ENCODE results near the gene SLC5A3.

SLC5A3 gene

DNA sequence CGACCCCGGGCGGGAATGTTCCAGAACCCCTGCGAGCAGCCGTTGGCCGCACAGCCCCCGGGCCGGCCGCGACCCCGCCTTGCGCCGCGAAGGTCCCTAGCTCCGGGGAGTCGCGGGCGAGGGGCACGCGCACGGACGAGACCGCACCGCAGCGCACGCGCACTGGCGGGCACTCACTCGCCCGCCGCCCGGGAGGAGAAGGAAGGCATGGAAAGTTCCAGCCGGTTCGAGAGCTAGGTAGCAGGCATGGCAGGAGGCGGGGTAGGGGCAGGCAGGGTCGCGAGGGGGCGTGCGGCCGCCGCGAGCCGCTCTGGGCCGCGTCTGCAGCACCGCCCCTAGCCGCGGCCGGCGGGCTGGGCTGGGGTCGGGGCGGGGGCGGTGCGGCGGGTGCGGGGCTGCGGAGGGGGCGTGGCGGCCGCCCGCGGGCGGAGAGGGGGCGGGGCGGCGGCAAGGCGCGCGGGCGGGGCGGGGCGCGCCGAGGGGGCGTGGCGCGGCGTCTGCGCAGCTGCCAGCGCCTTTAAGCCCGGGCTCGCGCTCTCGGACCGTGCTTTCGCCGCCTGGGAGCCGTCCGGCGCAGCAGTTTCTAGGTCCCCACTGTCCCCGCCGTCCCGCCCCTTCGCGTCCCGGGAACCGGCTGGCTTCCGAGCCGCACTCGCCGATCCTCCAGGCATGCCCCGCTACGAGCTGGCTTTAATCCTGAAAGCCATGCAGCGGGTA is at the start of gene SLC5A3, which contains the start of gene MRPS6:
Gene SLC5A3 (plus strand): TSS at position 547 of the 717 bp plus-strand sequence. CDS start 21,621 bp downstream, outside the sequence.
Gene MRPS6 (plus strand): TSS at position 547 of the 717 bp plus-strand sequence. CDS start 123 bp downstream, at position 670.
- peak; percentile 51 for DNase-seq (ENCODE audit: low read depth)
- peak within 1 kb of the TSS; percentile 72 for H3K4me3 ChIP-seq (ENCODE audit: low read depth, low read length)

DNA sequence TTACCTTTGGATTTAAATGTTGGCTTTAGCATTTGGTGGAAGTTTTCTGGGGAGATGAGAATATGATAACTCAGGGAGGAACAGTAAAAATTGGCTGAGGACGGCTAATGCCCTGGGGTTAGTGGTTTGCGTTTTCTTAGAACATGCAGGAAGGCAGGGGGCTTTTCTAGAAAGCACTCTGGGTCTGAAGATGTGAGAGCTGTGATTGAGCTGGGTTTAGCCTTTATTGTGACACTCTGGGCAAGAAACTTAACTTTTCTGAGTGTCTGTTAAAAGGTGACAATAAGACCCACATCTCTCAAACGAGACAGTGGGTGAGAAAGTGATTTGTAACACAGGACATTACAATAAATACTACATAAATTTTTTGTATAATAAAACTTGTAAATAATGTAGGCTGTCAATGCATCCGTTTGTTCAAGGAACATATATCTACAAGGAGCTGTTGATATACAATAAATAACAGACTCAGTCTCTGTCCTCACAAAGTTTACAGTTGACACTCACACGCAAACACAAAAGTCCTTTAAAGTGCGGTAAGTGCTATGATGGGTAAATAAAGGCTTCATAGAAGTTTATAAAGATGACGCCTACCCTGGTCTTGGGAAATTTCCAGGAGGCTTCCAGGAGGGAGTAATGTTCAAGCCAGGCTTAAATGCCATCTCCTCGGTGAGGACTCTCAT is 49.5 kb upstream of the SLC5A3 start:
- DNase-seq (ENCODE audit: low read depth), result no peak

GRCh38 chr21:34024374-34024693 is 49.0 kb upstream of the SLC5A3 start:
- H3K4me3 ChIP-seq (ENCODE audit: low read depth, low read length), result no peak overlapping the region
- no peak for DNase-seq (ENCODE audit: low read depth)

More for the DNA sequence above, 49.5 kb upstream of the SLC5A3 start:
- no peak overlapping the region for H3K4me3 ChIP-seq (ENCODE audit: low read depth, low read length)

- no peak overlapping the region for H3K4me3 ChIP-seq (ENCODE audit: low read depth, low read length)
- no peak for DNase-seq (ENCODE audit: low read depth)
Observed at GRCh38 chr21:34027721-34028461, 45.5 kb upstream of the SLC5A3 start.

DNA sequence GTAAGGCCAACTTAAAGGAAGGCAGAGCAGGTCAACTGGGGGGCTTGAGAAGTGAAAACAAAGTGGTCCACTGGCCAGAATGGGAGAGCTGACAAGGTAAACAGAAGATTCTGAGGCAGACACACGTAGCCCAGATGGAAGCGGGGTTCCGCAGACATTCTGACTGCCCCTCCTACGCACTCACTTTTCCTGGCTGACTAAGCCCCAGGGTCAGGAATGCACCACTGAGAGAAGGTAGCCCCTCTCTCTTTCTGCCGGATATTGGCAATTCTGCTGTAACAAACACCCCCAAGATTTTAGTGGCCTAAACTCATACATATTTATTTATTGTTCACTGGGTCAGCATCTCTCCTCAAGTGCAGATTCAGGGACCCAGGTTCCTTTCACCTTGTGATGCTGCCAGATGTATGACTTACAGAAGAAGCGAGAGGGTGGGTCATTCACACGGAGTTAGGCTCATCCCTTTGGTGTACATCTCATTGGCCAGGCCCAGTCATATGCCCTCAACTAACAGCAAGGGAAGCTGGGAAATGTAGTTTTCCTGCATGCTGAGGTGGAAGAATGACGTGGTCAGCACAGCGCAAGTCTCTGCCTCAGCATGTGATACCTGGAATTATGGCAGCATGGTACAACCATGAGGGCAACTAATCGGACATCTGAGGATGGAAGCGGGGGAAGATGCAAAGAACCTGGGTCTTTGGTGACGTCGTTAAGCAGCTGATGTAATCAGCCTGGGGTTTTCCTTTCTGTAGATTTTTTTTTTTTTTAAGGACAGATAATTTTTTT is 43.4 kb upstream of the SLC5A3 start:
- DNase-seq (ENCODE audit: low read depth), result peak; percentile 61

GRCh38 chr21:34031835-34032370 is 41.5 kb upstream of the SLC5A3 start:
- DNase-seq (ENCODE audit: low read depth), result no peak
- no peak overlapping the region for H3K4me3 ChIP-seq (ENCODE audit: low read depth, low read length)

More for the DNA sequence above, 43.4 kb upstream of the SLC5A3 start:
- H3K4me3 ChIP-seq (ENCODE audit: low read depth, low read length), result peak overlapping the region; percentile 13

- H3K4me3 ChIP-seq (ENCODE audit: low read depth, low read length), result no peak overlapping the region
- DNase-seq (ENCODE audit: low read depth), result no peak
Observed at GRCh38 chr21:34034369-34035014, 38.9 kb upstream of the SLC5A3 start.

DNA sequence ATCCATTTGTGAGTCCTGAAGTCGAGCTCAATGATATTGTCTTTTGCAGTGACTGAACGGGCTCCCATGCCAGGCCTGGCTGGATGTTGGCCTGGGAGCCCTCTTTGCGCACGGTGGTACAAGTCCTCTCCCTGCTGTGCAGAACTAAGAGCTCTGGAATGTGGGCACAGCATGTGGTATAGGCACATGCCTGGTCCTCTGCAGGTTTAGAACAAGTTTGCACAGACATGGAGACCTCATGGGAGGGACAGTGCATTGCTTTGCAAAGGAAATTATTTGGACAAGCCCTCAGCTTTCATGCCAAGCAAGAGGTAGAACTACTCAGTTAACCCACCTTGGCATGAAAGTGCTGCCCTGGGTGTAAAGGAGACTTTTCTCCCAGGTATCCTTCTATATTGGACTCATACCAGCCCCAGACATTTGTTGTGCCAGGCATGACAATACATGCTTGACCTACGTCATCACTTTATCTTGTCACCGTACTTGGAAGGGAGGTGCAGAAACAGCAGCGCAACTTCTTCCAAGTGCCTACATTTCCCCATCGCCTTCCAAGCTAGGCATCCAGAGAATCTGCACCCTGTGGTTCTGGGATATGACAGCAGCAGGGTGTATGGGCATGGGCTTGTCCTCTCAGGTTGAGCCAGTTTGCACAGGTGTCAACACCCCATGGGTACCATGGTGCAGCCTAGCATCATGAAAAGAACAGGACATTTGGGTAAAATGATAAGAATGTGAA is 37.6 kb upstream of the SLC5A3 start:
- H3K4me3 ChIP-seq (ENCODE audit: low read depth, low read length), result no peak overlapping the region
- DNase-seq (ENCODE audit: low read depth), result no peak

- peak; percentile 50 for DNase-seq (ENCODE audit: low read depth)
Observed at GRCh38 chr21:34037009-34037795, 36.2 kb upstream of the SLC5A3 start.

DNA sequence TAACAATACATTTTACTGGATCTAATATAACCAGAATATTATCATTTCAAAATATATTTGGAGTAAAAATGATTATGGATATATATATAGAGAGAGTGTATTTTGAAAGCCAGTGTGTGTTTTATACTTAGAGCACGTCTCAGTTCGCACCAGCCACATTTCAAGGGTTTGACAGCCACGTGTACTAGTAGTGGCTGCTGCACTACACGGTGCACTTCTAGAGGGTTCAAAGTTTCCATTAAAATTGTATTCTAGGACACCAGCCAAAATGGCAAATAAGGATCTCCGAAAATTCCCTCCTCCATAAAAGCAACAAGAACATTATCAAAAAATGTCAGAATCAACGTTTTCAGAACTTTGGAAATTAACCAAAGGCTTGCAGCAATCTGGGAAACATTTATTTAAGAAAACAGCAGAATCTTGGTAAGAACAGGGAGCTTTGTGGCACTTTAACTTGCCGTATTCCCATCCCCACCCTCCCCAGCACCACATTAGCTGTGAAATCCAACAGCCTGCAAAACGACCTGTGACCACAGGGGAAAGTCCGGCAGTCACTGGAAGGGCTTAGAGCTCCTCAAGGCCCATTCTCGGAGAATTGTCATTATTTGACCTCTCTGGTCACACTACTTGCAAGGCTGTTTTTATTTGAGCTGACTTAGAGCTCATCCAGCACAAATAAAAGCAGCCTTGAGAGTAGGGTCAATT is 33.5 kb upstream of the SLC5A3 start:
- no peak for DNase-seq (ENCODE audit: low read depth)
- H3K4me3 ChIP-seq (ENCODE audit: low read depth, low read length), result no peak overlapping the region

More at GRCh38 chr21:34037009-34037795, 36.2 kb upstream of the SLC5A3 start:
- no peak overlapping the region for H3K4me3 ChIP-seq (ENCODE audit: low read depth, low read length)

DNA sequence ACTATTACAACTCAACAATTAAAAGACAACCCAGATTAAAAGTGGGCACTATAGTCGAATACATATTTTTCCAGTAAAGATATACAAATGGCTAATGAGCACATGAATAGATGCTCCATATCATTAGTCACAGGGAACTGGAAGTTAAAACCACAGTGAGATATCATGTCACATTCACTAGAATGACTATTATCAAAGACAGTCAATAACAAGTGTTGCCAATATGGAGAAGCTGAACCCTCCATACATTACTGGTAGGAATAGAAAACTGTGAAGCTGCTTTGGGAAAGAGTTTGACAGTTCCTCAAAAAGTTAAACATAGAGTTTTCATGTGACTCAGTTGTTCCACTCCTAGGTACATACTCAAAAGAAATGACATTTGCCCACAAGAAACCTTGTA is 30.6 kb upstream of the SLC5A3 start:
- H3K4me3 ChIP-seq (ENCODE audit: low read depth, low read length), result no peak overlapping the region
- DNase-seq (ENCODE audit: low read depth), result no peak

- no peak for DNase-seq (ENCODE audit: low read depth)
- no peak overlapping the region for H3K4me3 ChIP-seq (ENCODE audit: low read depth, low read length)
Observed at GRCh38 chr21:34043333-34043732, 30.0 kb upstream of the SLC5A3 start.

DNA sequence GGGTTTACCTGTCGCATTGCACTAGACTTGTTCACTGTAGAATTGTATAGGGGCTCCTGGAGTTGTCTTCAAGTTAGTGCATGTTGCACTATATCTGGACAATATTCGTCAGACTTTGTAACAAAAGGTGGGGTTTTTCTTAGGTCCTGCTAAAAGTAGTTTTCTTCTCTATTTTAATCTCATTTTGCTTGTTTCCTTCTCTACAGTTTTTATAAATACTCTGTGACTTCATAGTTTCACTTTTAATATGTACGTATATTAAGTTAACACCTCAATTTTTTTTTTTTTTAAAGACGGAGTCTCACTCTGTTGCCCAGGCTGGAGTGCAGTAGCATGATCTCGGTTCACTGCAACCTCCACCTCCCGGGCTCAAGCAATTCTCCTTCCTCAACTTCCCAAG is 26.5 kb upstream of the SLC5A3 start:
- no peak overlapping the region for H3K4me3 ChIP-seq (ENCODE audit: low read depth, low read length)
- DNase-seq (ENCODE audit: low read depth), result no peak

GRCh38 chr21:34047835-34048234 is 25.5 kb upstream of the SLC5A3 start:
- no peak overlapping the region for H3K4me3 ChIP-seq (ENCODE audit: low read depth, low read length)
- no peak for DNase-seq (ENCODE audit: low read depth)

DNA sequence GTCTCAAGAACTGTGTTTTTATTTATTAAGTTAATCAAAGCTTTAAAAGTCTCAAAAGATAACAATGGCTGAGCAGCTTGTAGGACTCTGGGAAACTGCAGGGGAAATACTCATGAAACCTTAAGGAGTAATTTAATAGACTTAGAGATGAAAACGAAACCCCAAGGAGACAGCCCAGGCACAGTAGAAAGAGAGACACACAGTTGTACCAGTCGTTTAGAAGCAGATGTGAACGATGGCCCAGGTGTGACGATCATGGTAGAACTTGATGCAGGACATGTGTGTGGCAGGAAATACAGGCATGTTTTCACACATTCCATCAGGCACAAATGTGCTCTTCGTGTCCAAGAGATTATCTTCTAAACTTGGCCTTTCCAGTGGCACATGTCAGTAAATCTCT is 21.2 kb upstream of the SLC5A3 start:
- DNase-seq (ENCODE audit: low read depth), result no peak
- H3K4me3 ChIP-seq (ENCODE audit: low read depth, low read length), result no peak overlapping the region

DNA sequence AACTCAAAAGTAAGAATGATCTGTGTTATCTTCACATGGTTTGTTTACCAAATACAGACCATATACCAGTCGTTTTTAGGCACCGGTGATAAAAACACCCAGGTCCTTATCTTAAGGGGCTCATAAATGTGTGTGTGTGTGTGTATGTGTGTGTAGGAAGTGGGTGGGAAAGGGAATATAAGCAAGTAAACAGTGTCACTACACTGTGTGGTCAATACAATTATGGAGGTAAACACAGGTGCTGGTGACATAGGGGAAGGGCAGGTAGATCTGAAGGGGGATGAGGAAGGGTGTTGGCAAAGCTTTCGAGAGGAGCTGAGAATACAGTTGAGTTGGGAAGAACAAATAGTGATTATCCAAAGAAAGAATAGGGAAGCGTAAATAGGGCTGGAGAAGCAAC is 19.1 kb upstream of the SLC5A3 start:
- H3K4me3 ChIP-seq (ENCODE audit: low read depth, low read length), result no peak overlapping the region
- DNase-seq (ENCODE audit: low read depth), result no peak

GRCh38 chr21:34055615-34056014 is 17.8 kb upstream of the SLC5A3 start:
- no peak overlapping the region for H3K4me3 ChIP-seq (ENCODE audit: low read depth, low read length)
- DNase-seq (ENCODE audit: low read depth), result no peak
